HG03196 (cell line): ENCODE data around the gene MYO1D.
"Not testable (repeated sequence)": the region's sequence is repeated elsewhere in the genome, so short reads cannot be mapped to it uniquely, and the experiment has no call there.

Experiments
- ATAC-seq: cut with Tn5 transposase; IDR thresholded peaks from one replicate; pipeline ENCODE4 v1.9.1; 2021; ENCODE audit not compliant: unreplicated experiment

The MYO1D gene

DNA sequence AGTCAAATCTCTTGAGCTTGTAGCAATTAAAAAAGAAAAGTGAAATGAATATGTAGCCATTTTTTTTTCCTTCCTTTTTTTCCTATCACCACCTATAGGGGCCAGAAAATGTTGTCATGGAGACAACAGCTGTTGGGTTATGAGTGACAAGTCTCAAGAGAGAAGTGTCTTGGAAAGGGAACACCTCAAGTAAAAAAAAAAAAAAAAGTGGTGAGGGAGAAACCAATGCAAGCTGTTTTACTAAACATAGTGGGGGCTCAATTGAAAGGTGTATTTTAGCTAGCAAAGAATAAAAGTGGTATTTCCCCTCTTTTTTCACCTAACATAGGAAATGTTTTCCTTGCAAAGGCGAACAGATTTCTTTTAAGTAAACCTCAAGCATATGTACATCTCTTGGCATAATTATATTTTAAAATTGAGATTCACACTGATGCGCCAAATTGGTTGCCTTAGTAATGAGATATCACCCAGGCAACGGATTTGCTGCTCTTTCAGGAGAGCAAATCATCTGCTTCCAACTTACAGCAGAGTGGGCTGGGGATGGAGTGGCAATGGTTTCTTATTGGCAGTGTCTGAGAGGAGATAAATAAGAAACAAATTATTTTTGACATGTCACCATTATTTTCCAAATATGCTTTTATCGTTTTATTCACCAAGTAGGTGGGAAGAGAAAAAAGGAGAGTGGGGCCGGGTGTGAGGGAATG is 183.6 kb downstream of the MYO1D start:
- ATAC-seq, result no peak

DNA sequence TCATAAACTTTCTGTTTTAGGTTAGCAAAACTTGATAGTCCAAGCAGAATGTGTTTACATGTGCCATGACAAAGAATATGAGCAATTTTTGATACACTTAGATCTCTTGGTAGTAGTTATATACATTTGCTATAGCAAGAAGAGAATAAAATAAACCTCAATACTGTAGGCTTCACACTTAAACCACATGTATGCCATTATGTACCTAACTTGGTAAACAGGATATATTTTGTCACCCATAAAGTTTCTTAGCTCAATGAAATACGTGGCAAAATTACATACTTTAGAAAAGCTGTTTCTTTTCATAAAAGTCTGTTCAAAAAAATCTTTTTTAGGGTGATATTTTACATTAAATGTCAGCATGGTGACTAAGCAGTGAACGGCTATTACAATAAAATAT is 184.7 kb downstream of the MYO1D start:
- no peak for ATAC-seq

DNA sequence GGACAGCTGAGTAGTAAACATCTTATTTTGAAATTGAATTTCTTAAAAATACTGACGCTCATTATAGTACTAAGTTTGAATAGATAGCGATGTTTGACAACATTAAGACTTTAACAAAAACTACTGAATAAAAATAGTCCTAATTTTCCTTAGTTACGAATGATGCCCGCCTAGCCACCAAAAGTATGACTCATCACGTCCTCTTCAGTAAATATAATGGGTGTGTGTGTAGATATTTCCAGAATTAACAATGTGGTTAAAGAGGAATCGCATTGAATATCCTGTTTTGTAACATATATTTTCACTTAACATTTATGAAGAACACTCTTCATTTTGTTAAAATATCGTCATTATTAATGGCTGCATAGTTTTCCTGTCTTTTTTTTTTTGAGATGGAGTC is 187.6 kb downstream of the MYO1D start:
- no peak for ATAC-seq

DNA sequence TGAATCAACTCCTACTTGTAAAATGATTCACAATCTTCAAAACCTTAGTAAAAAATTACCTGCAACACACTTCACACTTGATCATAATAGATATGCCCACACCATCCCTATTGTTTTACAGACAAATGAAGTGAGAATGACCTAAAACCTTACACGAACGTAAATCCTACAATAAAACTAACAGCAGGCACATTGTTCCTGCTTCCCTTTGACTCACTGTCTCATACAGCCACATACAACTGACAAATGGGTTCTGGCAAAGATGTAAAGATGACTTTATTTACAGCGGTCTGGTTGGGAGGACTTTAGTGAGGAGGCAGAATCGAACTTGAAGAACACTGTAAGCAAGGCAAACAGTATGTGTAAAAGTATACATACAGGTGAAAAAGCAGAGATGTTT is 188.7 kb downstream of the MYO1D start:
- no peak for ATAC-seq

DNA sequence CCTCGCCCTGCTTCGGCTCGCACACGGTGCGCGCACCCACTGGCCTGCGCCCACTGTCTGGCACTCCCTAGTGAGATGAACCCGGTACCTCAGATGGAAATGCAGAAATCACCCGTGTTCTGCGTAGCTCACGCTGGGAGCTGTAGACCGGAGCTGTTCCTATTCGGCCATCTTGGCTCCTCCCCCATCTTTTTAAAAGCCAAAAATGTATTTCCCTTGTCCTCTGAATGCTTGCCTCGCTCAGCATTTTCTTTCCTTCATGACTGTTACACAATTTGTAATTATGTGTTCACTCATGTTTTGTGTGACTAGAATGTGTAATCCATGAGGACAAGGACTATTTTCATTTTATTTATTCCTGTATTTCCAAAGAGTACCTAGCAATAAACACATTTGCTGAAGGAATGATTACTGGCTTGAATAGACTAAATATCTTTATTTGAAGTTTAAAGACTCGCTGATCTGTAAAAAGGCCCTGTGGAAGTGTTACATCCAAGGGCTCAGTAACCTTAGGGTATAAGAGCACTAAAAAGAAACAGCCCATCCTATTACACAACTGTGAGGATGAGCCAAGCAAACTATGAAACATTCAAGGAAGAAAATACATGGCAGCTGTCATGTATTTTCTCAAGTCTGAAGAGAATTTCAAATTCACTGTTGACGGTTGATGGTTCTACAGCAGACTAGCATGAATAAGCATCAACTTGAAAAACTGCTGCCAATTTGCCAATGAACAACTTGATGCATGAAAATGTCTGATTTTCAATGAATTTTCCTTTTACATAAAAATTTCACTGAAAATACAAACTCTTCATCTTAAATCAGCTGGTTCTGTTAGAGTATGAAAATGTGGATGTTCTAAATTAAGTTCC is 192.6 kb downstream of the MYO1D start:
- no peak for ATAC-seq

DNA sequence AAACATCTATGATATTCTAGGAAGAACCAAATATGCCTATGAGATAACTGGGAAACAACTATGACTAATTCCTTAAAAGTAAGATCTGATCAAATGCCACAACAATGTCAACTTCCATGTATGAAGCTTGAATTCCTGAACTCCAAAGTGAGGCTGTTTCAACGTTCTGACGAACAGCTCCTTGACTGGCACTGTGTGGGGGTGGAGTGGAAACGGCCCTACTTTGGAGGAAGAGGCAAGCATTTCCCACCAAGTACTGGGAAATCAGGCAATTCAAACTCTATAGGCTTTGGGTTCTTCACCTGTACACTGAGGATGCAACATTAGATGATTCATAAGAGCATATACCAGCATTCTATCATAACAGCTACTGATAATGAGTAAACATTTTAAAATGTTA is 203.0 kb downstream of the MYO1D start:
- no peak for ATAC-seq

DNA sequence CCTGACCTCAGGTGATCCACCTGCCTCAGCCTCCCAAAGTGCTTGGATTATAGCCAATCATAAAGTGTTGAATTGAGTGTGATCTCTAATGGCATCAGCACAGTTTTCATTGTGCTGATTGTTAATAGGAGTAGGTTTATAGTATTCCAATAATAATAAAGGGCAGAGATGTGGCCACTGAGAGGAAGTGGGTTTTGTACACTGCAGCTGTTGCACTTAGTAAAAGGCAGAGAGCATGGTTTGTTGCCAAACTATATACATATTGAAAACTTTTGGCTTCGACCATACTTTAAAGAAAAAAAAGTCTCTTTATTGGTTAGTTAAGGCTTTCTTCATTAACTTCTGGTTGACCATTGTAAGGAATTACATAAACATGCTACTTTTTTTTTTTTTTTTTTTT is 204.2 kb downstream of the MYO1D start:
- ATAC-seq, result no peak

DNA sequence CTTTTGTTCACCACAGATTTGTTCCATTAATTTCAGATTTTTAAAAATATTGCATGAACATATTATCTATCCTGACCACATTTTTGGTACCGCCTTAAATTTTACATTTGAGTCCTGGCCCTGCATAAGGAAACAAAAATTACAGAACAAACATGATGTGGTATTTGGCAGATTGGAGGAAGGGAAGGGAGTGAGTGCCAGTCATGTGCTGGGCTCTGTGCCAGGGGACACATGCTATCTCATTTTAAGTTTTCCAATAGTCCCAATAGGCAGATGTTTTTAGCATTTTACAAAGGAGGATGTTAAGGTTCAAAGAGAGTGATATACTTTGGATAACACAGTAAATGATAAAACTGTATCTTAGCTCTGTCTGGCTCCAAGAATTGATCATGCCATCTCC is 205.0 kb downstream of the MYO1D start:
- ATAC-seq, result no peak

DNA sequence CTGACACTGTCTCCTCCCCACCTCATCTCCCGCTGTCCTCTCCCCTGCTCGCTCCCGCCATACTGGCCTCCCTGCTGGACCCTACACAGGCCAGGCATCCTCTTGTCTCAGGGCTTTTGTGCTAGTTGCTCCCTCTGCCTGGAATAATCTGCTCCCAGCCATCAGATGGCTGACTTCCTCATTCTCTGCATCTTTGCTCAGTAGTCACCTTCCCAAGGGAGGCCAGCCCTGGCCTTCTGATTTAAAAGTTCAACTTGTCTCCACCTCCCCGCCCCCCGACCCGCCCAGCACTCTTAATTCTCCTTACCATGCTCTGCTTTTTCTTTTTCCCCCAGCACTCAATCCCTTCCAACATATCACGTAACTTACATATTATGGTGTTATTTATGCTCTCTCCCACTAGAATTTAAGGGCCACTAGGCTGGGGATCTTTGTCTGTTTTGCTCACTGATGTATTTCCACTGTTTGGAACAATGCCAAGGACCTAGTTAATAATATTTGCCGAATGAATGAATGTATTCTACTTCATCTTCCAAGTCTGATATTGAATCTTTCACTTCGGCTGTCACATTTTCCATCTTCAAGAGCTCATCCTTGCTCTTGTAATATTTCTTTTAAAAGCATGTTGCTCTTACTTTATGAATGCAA is 211.9 kb downstream of the MYO1D start:
- ATAC-seq, result no peak

DNA sequence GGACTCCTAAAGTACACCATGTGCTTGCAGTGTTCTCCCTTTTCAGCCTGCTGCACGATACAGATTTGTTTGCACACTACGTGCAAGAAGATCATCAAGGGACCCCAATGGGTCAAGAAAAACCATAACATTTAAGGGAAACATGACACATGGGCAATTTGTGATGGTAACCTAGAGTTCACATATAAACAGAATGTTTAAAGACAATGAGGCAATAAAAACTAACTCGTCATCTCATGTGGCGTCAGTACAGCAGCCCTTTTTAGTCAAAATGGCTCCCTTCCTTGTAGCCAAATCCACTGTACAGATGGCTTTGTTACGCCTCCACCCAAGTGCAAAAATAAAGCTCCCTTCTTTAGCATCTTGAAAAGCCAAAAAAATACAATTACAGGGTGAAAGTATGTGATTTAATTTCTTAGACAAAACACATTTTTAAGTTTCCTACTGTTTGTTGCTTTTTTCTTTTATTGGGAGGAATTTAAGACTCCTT is 216.4 kb downstream of the MYO1D start:
- ATAC-seq, result no peak

DNA sequence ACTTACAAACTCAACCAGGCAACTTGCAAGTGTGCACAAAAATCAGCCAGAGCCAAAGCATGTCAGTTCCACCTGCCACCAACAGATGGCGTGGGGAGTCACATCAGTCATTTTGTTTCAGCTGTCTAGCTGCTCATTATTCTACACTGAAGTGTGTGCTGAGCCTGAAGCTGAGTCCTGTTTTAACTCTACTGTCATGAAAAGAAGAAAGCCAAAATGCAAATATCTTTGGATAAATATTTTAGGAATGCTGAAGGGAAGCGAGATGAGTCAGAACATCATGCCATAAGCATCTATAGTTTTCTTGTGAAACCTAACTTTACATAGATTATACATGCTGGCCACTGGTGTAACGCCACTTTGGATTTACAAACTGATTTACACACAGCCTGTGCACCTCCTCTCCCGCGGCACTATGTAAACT is 217.5 kb downstream of the MYO1D start:
- no peak for ATAC-seq

DNA sequence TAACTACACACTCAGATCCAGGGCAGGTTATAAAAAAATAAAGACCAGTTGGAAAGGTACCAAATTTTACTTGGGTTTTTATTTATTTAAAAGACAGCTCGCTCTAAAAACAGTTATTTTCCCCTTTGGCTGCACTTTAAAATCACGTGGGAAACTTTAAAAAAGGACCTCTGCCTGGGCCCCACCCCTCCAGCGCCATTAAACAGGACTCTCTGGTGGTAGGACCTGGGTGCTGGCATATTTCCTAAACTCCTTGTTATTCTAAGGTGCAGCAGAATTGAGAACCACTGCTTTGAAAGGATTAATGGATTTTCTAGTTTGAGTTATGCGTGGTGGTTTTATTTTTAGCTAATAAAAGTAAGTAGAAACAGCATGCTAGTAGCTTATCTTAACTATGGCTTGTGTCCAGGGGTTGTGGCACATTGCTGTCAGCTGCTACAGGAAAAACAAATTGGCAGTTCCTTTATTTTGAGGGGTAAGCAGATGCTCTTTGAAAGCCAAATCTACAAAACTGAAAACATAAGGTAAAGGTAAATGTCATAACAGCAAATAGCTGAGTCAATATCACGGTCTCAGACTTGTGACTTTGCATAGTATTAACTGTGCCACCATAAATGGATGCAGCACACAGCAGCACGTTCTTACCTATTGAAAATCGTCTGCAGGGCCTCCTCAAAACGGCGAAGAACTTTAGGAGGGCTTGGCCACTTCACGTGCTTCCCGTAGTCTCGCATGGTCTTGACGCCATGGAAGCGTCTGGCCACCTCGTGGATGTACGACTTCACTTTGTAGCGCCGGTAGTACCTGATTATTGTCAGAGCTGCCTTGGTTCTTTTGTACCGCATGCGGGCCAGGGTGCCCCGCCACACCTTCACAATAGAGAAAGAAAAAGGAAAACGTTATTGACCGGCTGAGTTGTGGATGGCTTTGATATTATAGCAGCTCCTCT is 218.2 kb downstream of the MYO1D start:
- no peak for ATAC-seq

DNA sequence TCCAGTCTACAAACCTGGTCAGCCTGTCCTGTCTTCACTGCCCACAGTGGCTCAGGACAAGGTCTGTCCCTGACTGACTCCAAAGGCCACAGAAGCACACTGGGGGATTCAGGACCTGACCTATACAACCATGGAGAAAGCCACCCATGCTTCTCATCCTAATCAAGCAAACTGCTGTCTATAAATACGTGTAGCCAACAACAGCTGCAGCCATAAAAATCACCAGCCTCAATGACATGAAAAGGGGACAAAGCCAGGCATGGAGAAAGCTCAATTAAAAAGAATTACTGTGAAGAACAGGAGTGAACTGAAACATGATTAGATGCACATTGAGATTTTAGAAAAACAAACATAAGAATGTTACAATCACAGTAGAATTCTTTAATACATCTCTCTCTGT is 220.0 kb downstream of the MYO1D start:
- no peak for ATAC-seq

DNA sequence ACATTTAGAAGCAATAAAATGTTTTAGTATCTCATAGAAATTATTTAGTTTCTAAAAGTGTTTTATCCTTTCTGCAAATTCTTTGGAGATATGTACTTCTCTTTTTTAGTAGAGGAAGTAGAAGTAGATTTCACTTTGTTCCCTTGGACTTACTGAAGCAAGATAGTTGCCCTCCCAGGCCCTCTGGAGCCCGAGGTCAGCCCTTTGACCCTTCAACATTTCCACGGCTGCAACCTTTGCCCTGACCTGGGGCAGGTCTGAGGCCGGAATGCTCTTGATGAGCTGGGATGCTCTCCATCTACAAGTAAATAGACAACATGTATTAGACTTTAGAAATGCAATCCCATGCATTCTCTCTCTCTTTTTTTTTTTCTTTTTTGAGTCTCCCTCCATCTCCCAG is 222.6 kb downstream of the MYO1D start:
- ATAC-seq, result no peak

DNA sequence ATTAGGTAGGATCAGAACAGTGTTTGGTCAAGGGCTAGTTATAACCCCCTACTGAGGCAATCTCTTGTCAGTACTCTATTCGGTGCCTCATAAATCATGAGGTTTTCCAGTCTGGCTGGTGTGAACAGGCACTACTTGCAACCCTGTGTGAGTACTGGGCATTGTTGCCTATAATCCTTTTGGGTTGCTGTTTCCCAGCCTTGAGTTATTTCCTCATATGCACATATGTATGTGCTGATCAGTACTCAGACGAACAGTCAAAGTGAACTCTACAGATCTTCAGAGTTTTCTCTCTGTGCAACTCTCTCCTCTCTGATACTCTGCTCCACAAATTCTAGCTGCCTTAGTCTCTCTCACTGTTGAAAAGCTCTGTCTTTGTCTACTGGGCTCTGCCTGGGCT is 225.8 kb downstream of the MYO1D start:
- no peak for ATAC-seq

DNA sequence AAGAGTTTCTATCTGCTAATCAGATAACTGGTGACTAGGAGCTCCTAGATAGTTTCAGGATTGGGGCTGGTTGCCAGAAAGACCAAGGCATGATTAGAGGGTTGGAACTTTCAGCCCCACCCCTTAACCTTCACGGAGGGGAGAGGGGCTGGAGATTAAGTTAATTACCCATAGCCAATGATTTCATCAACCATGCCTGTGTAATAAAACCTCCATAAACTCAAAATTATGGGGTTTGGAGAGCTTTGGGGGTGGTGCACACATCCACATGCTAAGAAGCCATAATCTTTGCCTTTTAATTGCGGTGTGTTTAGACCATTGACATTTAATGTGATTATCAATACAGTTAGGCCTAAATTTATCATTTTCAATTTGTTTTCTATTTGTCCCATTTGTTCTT is 228.5 kb downstream of the MYO1D start:
- no peak for ATAC-seq

DNA sequence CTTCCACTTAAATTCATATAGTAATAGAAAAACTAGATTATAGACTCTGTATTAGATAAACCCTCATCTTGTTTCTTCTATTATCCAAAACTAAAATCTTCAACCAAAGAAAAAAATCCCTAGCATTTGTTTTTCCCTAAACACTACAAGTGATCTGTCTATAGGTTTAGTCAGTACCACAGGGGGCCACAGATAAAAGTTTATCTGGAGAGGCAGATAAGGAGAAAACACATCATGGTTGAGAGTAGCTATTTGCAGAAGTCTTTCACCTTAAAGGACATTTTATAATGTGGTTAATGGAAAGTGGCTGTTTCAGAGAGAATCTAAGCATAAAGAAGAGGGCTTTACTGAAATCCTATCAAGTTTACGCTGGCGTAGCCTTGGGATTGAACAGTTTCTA is 230.0 kb downstream of the MYO1D start:
- no peak for ATAC-seq

DNA sequence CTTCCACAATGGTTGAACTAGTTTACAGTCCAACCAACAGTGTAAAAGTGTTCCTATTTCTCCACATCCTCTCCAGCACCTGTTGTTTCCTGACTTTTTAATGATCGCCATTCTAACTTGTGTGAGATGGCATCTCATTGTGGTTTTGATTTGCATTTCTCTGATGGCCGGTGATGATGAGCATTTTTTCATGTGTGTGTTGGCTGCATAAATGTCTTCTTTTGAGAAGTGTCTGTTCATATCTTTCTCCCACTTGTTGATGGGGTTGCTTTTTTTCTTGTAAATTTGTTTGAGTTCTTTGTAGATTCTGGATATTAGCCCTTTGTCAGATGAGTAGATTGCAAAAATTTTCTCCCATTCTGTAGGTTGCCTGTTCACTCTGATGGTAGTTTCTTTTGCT is 235.4 kb downstream of the MYO1D start:
- ATAC-seq, result not testable (repeated sequence)

DNA sequence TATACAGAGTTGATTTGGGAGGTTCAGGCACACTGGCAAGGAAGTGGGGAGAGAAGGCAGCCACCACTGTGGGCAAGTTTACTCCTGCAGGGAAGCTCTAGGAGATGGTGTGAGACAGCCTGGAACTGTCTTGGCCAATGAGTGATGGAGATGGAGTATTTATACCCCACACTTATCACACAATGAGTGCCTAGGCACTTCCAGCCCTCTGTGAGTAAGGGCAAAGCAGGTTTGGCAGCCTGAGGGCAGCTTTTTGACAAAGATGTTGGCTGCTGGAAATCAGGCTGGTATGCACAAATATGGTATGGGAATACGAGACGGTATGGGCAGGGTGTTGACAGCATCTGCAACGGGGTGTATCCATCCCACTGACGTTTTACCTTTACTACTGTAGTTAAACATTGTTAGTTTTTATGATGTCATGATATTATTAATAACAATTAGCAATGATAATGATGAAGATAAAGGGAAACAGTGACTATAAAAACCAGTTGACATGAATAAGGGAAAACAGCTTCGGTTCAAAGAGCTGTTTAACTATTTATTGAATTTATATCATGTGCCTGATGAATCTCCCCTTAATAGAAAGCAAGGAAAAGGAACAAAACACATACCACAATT is 240.2 kb downstream of the MYO1D start:
- ATAC-seq, result no peak

DNA sequence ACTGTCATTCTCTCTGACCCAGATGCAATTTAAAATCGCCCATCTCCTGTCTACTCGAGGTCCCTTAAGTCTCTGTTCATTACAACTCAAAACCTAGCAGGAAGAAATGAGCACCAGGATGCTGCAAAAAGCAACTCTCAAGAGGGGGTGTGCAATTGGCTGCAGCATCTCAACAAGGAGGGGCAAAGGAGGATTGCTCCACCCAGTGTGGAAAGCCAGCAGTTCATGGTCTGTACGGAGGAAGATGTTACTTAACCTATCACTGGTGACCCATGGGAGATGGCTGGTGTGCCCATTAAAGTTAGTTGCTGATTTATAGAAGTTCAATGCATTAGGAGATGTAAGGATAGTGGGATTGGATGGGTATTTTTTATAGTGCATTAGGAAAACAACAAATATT is 242.8 kb downstream of the MYO1D start:
- ATAC-seq, result no peak
